AG04450 (cell line): ENCODE results near the gene HOXB7. TPM values are rescaled to one million over a fixed set of nuclear protein-coding genes. Genes with fewer than 3 reads are reported as not detected.

Experiments used
- CTCF ChIA-PET: fragments of 300-600, 350-600 bp; formaldehyde crosslinking; extraction: SDS; loops from one replicate; lab custom pipeline; 2022; ENCODE audit warnings: antibody characterized with exemption, inconsistent platforms; lab: Charles Lee
- POLR2A ChIA-PET: fragments of 350-600 bp; formaldehyde crosslinking; extraction: SDS; loops from one replicate; lab custom pipeline; 2021; ENCODE audit warnings: antibody characterized with exemption, inconsistent platforms; lab: Yijun Ruan, JAX
- DNase-seq: peaks from one replicate; pipeline ENCODE4 v3.0.0-alpha.2; 2011; ENCODE audit warnings: low read depth, low spot score
- H3K27ac ChIP-seq: one replicate; pipeline ENCODE4 v1.5.1; 2012; ENCODE audit warnings: low read depth, low read length, control low read depth
- H3K27me3 ChIP-seq: one replicate; pipeline ENCODE4 v1.6.0; 2012; ENCODE audit warnings: low read length; ENCODE audit not compliant: control insufficient read depth, insufficient read depth
- H3K4me3 ChIP-seq: 2 replicates; pipeline ENCODE4 v1.5.1; 2011; ENCODE audit warnings: mild to moderate bottlenecking, low read depth, low read length, control low read depth
- H3K9me3 ChIP-seq: 2 replicates; pipeline ENCODE4 v1.5.1; 2012; ENCODE audit warnings: low read length; ENCODE audit not compliant: control insufficient read depth, insufficient read depth
- polyA plus RNA-seq: library from polyadenylated mRNA; depleted of rRNA; stranded (reverse); fragments of >200 nt; gene quantifications from 2 replicates; pipeline ENCODE4 v1.2.3, GENCODE V29; 2011
- TF ChIP-seq, protein P1 (sequence below): IDR thresholded peaks from 2 replicates; pipeline ENCODE4 v1.5.1; 2011; ENCODE audit warnings: low read depth, low read length, control low read depth, inconsistent platforms

HOXB7 gene
- polyA plus RNA-seq, 1 experiment = 11.3 TPM

DNA sequence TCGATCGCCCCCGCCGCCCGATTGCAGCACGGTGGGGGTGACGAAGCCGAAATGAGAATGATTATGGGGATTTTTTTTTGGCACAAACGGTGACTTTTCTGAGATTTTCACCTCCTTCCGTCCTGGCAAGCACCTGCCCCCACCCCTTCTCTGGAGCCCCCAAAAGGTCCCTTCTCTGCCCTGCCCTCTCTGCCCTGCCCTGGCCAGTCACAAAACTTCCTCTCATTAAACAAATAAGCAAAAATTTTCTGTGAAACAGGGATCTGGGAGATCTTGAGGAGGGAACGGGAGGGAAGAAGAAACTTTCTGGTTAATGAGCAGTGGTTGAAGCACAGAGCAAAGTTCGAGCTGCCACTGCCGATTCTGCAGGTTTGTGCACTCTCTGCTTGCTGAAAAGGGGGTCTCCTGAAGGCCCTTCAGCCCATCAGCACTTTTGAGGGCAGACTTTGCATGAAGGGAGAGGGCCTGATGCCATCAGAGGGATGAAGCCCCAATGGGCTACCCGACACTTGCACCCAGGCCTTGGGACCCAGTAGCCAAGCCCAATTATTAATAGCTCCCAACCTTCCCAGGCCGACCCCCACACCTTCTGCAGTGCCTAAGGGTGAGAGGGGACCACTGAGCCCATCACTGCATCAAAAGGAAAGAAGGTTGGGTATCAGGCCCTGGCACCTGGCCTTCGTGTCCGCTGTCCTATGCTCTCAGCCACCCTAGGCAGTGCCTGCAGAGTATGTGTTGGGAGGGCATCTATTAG is 5.3 kb upstream of the HOXB7 start:
- TF ChIP-seq, protein P1, sequence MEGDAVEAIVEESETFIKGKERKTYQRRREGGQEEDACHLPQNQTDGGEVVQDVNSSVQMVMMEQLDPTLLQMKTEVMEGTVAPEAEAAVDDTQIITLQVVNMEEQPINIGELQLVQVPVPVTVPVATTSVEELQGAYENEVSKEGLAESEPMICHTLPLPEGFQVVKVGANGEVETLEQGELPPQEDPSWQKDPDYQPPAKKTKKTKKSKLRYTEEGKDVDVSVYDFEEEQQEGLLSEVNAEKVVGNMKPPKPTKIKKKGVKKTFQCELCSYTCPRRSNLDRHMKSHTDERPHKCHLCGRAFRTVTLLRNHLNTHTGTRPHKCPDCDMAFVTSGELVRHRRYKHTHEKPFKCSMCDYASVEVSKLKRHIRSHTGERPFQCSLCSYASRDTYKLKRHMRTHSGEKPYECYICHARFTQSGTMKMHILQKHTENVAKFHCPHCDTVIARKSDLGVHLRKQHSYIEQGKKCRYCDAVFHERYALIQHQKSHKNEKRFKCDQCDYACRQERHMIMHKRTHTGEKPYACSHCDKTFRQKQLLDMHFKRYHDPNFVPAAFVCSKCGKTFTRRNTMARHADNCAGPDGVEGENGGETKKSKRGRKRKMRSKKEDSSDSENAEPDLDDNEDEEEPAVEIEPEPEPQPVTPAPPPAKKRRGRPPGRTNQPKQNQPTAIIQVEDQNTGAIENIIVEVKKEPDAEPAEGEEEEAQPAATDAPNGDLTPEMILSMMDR = no peak
- Histone ChIP-seq H3K9me3 (no peaks in the 10 kb centered on the region; the same call in 1 of the 2 replicates), H3K4me3 (no peak overlapping the region), H3K27ac (no peak overlapping the region), H3K27me3 (peaks cover 73% of the 10 kb centered on the region)
- ChIA-PET POLR2A (no interaction called here), CTCF (interaction anchor here (0.6 to 4.9 kb wide), 5 partner anchors 14 to 354 kb away, joined by 3 to 35 read pairs (median 4); no protein-coding TSS in a partner anchor)
- no peak for DNase-seq

DNA sequence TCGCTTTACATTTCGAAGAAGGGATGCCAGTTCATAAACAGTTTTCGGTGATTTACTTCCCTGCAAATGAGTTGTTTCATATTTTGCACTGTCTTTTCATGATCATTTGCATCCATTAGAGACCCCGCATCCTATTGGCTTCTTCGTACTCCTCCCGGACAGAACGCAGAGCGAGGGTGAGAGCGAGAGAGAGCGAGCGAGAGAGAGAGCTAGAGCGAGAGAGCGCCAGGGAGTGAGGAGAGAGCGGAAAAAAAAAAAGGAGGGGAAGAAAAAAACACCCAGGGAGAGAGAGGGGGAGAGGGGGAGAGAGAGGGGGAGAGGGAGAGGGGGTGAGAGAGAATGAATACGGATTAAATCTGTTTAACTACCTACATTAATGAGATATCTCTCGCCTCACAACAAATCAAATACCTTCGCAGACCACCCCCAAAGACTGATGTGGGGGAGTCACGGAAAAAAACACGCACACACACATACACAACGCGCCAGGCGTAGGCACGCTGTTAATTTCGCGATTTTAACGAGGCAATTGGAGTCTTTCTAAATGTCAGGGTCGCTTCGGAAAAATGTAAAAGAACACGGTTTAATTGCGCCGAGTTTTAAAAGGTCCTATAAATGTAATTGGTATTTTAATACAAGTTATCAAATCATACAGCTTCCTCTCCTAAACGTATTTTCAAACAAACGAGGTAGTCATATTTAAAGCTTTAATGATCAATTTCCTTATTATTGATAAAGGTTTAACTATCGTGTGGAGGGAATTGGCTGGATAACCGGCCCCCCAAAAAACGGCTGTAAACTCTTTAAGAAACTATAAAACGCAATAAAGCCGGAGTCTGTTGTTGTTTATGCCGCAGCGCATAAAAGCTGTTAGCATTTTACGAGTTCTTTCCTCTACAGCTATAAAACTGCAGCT is 4.5 kb upstream of the HOXB7 start, which contains the start of gene HOXB8:
Gene HOXB8 (minus strand): TSS at position 246 of the 916 bp plus-strand sequence. CDS start 588 bp downstream, outside the sequence.
- TF ChIP-seq, protein P1 = no peak
- Histone ChIP-seq H3K27ac (no peak within 1 kb of the TSS), H3K4me3 (peak within 1 kb of the TSS; percentile 67), H3K9me3 (no peaks in the 10 kb centered on the region; the same call in 1 of the 2 replicates), H3K27me3 (peaks cover 65% of the 10 kb centered on the region)
- ChIA-PET CTCF (interaction anchor here (0.5 to 4.9 kb wide), 7 partner anchors 13 to 307 kb away, joined by 3 to 35 read pairs (median 4); no protein-coding TSS in a partner anchor), POLR2A (interaction anchor here (3.0 kb wide), 1 partner anchor 18 kb away, joined by 13 read pairs; no protein-coding TSS in a partner anchor)
- no peak for DNase-seq

DNA sequence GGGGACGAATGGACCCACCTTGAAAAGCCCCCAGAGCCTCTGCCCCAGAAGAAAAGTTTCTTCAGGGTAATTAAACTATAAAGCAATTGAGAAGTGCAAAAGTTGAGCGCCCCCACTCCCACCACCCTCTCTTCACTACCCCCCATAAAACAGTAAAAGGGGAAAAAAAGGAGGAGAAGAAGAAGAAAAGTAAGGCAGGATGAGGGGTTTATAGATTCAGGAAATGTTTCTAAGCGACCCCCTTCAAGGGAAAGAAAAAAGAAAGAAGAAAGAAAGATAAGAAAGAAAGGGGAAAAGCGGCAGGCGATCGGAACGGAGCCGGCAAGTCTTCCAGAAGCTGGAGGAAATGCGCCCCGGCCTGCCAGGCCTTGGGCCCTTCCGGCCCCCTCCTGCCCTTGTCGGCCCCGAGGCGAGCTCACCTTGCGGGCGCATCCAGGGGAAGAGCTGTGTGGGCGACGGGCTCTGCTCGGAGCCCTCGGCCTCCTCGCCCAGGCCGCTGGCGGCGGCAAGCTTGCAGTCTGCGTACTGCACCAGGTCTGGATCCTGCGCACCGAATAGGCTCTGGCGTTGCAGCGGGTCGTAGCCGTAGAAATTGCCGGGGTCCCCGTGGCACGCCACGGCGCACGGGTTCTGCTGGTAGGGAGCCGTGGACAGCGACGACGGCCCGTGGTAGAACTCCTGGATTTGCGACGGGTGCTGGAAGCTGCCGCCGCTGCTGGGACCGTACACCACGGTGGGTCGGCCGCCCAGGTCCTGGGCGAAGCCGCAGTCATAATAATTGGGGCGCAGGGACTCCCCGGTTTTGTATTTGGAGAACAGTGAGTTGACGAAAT is 3.3 kb upstream of the HOXB7 start:
- DNase-seq = no peak
- ChIA-PET CTCF (interaction anchor here (0.5 to 4.9 kb wide), 7 partner anchors 19 to 398 kb away, joined by 3 to 35 read pairs (median 8); no protein-coding TSS in a partner anchor), POLR2A (interaction anchor here (3.0 kb wide), 1 partner anchor 17 kb away, joined by 13 read pairs; no protein-coding TSS in a partner anchor)
- TF ChIP-seq, protein P1 = no peak
- H3K9me3 ChIP-seq = no peaks in the 10 kb centered on the region; the same call in 1 of the 2 replicates
- peak overlapping the region; percentile 67 for H3K4me3 ChIP-seq
- no peak overlapping the region for H3K27ac ChIP-seq
- H3K27me3 ChIP-seq = peaks cover 53% of the 10 kb centered on the region

DNA sequence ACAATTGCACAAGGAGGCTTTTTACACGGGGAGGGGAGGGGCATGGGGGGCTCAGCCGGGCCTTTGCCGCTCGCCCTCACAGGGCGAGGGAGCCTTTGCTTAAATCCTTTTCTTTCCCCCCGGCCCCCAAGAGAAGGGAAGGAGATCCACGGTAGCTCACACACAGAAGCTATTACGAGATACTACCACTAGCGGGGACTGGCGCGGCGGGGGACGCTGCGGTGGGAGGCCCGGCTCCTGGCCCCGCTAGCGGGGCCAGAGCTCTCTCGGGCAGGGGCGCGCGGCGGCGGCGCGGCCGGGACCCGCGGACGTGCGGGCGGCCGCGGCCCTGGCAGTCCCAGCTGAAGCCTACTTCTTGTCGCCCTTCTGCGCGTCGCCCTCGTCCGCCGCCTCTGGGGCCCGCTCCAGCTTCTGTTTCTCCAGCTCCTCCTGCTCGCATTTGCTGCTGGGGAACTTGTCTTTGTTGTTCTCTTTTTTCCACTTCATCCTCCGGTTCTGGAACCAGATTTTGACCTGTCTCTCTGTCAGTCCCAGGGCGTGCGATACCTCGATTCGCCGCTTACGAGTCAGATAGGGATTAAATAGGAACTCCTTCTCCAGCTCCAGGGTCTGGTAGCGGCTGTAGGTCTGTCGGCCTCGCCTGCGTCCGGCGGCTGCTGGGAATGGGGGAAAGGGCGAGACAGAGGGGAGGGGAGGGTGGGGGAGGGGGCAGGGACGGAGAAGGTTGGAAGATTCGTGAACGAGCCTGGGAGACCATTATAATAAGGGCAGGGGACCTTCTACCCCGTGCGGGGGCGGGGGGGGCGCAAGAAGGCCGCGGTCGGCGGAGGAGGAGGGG is 2.3 kb upstream of the HOXB7 start:
- DNase-seq = no peak

More for the DNA sequence above, 2.3 kb upstream of the HOXB7 start:
- no peaks in the 10 kb centered on the region; the same call in 1 of the 2 replicates for H3K9me3 ChIP-seq
- ChIA-PET CTCF (interaction anchor here (0.6 to 4.9 kb wide), 11 partner anchors 14 to 419 kb away, joined by 3 to 35 read pairs (median 4); partner anchors contain the start of gene ATP5MC1), POLR2A (interaction anchor here (0.8 to 3.0 kb wide), 3 partner anchors 16 to 130 kb away, joined by 3 to 13 read pairs (median 3); no protein-coding TSS in a partner anchor)
- peaks cover 45% of the 10 kb centered on the region for H3K27me3 ChIP-seq
- H3K4me3 ChIP-seq = peak overlapping the region; percentile 67
- TF ChIP-seq, protein P1 = peak; percentile 38
- peak overlapping the region; percentile 31 for H3K27ac ChIP-seq
